Activated effector memory CD4-positive, alpha-beta T cell treated with Interleukin-2 at 50 U/mL for 16 hours (primary cell): ENCODE measurements around the gene TMEM61.

Source experiments
- DNase-seq: peaks from one replicate; pipeline ENCODE4 v3.0.0-alpha.2; 2020

TMEM61 gene

GRCh38 chr1:55040083-55040932 lies 59.9 kb downstream of the TMEM61 start:
- DNase-seq = no peak

- no peak for DNase-seq
These were observed 60.6 kb downstream of the TMEM61 start for GRCh38 chr1:55040933-55041494.

- no peak for DNase-seq
These were observed 61.2 kb downstream of the TMEM61 start for GRCh38 chr1:55041613-55042012.
